Ovary (tissue), 9 donors: ENCODE measurements around the gene KRT2. TPM values are rescaled to one million over a fixed set of nuclear protein-coding genes. Genes with fewer than 3 reads are reported as not detected.

Source experiments
- DNase-seq, 5 donors: peaks; one replicate each; pipeline ENCODE4 v3.0.0-alpha.2; 2019 to 2020
- H3K27ac ChIP-seq, 2 donors: fragments of 200-600 bp; one replicate each; pipeline versions ENCODE4 v1.5.1 to v1.8.0; 2019 to 2022
- H3K27me3 ChIP-seq: fragments of 200-600 bp; one replicate; pipeline ENCODE4 v1.8.0; 2022
- H3K36me3 ChIP-seq: fragments of 200-600 bp; sonication (generic); one replicate; pipeline ENCODE4 v1.5.1; 2019
- H3K4me1 ChIP-seq: one replicate; pipeline ENCODE4 v1.8.1; 2013; ENCODE audit warnings: mild to moderate bottlenecking, moderate library complexity; ENCODE audit not compliant: insufficient read depth
- H3K4me3 ChIP-seq: fragments of 200-600 bp; sonication (generic); one replicate; pipeline ENCODE4 v1.5.1; 2017
- H3K9me3 ChIP-seq, 2 donors: fragments of 200-600 bp in 1 of 2; sonication (generic) in 1 of 2; one replicate each; pipeline versions ENCODE4 v1.5.1 to v1.8.1; 2013 to 2019; ENCODE audit warnings: mild to moderate bottlenecking in 1 of 2, moderate library complexity in 1 of 2
- CTCF ChIP-seq, 3 donors: fragments of 450-650 bp in 2 of 3; fragments of 200-600 bp in 1 of 3; IDR thresholded peaks; one replicate each; pipeline versions ENCODE4 v1.5.1 to v1.8.0; 2016 to 2022; ENCODE audit warnings: antibody characterized with exemption in 3 of 3, mild to moderate bottlenecking in 1 of 3
- EP300 ChIP-seq: sonication (generic); formaldehyde crosslinking; IDR thresholded peaks from one replicate; pipeline ENCODE4 v1.6.1; 2017; ENCODE audit warnings: antibody characterized with exemption
- POLR2A ChIP-seq: fragments of 450-650 bp; IDR thresholded peaks from one replicate; pipeline ENCODE4 v1.6.1; 2017; ENCODE audit warnings: antibody characterized with exemption, mild to moderate bottlenecking, moderate library complexity
- WGBS, 3 donors: extraction: QIAGEN DNeasy Blood & Tissue Kit in 1 of 3; methylation state at CpG; one replicate each; pipeline versions ENCODE4 v1.1.5 to v1.1.7; 2013 to 2017; 5-methylcytosine and 5-hydroxymethylcytosine counted together
- intact Hi-C, 4 donors: fragments of 100-400 bp; cut with DNase I; formaldehyde crosslinking; loops; one replicate each; pipeline versions ENCODE4 v1.11.0 to v1.15.1; 2022 to 2023
- polyA plus RNA-seq, 2 donors: library from polyadenylated mRNA; stranded (reverse); fragments of 200-250 nt in 1 of 2; fragments of 350-450 nt in 1 of 2; fragmentation: Illumina TruSeq in 1 of 2; extraction: RNeasy Lipid Tissue Mini Kit (QIAGEN cat#74804) in 1 of 2; gene quantifications; one replicate each; pipeline ENCODE4 v1.2.3, GENCODE V29; 2013 to 2014
- total RNA-seq, 7 donors: library from RNA; depleted of rRNA in 2 of 7; stranded (reverse); fragments of >200 nt in 2 of 7; fragmentation: NEBNext Ultra II Directional in 3 of 7; extraction: Animal tissue kit (Norgen Biotek cat#: 25700) in 3 of 7; gene quantifications; one replicate each; pipeline versions ENCODE4 v1.1.0 to v1.2.4, GENCODE V29; 2016 to 2023
- donor health status: DM: no; HTN: no; CAD: no; lungs with moderate emphysema.
- donor health status: DM: no; HTN: no; CAD: no.
- donor health status: Bipolar disorder and iron deficiency.
- donor health status: DM: yes; HTN: yes; CAD: no.
- donor health status: DM: no; HTN: no; CAD: no.
- donor health status: DM: yes; HTN: yes; CAD: no.

KRT2 gene
- total and polyA plus RNA-seq, 9 donors, result not detected

GRCh38 chr12:52688481-52688880 lies 36.5 kb upstream of the KRT2 start:
- Histone ChIP-seq H3K4me3 (no peak overlapping the region), H3K4me1 (no peaks in the 10 kb centered on the region), H3K27ac (no peak overlapping the region), H3K36me3 (no peaks in the 10 kb centered on the region), H3K9me3 (no peaks in the 10 kb centered on the region), H3K27me3 (no peaks in the 10 kb centered on the region)
- TF ChIP-seq CTCF (IDR thresholded peaks at IDR 0.05), result no peak
- no peak for TF ChIP-seq POLR2A
- TF ChIP-seq EP300, result no peak
- intact Hi-C loops, result no loop called here
- 56 to 66% (median 61%) methylated on average over 2 of the region's 2 CpGs for WGBS, 3 donors
- no peak for DNase-seq

DNA sequence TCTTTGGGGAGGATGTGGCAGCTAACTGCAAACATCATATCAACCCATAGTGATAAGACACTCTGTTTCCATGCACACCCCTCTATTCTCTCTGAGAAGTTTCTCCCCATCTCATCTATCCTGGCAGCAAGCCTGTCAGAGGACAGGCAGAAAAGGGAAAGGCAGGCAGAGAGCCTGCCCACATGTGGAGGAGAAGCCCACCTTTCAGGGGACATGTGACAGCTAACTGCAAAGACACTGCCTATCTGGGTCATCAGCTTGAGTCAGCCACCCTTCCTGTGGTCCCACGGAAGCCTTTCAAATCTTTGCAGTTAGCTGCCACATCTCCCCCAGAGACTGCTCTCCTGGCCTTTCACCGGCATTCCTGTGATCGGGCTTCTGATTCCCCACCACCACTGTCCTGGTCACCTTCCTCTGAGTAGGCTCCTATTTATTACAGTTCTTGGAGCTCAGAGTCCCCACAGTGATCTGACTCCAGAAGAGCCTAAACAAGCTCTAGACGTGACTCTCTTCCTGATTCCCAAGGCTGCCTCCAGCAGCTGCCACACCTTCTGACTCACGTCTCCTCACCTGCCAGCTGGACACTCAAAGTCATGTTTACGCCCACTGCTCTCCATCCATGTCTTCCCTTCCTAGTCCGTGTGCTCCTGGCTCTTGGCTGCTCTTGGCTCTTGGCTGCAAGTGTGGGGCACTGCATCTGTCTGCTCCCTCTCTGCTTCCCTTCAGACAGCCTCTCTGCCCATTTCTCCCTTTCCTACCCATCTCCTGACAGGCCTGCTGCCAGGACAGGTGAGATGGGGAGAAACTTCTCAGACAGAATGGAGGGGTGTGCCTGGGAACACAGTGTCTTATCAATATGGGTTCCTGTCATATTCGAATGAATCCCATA lies 35.7 kb upstream of the KRT2 start:
- intact Hi-C loops, result no loop called here
- TF ChIP-seq CTCF (IDR thresholded peaks at IDR 0.05) (no peak), EP300 (no peak), POLR2A (no peak)
- no peaks in the 10 kb centered on the region for H3K9me3 ChIP-seq
- no peaks in the 10 kb centered on the region for H3K36me3 ChIP-seq
- no peaks in the 10 kb centered on the region for H3K4me1 ChIP-seq
- H3K27ac ChIP-seq, result no peak overlapping the region
- no peaks in the 10 kb centered on the region for H3K27me3 ChIP-seq
- no peak overlapping the region for H3K4me3 ChIP-seq
- WGBS, 3 donors, result 60 to 73% (median 71%) methylated on average over 8 of the region's 8 CpGs
- DNase-seq, result no peak

GRCh38 chr12:52686756-52687487 lies 34.9 kb upstream of the KRT2 start:
- no peaks in the 10 kb centered on the region for H3K36me3 ChIP-seq
- H3K4me1 ChIP-seq, result no peaks in the 10 kb centered on the region
- no peak for TF ChIP-seq CTCF (IDR thresholded peaks at IDR 0.05)
- no peak for TF ChIP-seq POLR2A
- TF ChIP-seq EP300, result no peak
- H3K27me3 ChIP-seq, result no peaks in the 10 kb centered on the region
- 67 to 73% (median 70%) methylated on average over 9 of the region's 9 CpGs for WGBS, 3 donors
- no peak overlapping the region for H3K4me3 ChIP-seq
- H3K27ac ChIP-seq, result no peak overlapping the region
- intact Hi-C loops, result no loop called here
- DNase-seq, result no peak
- no peaks in the 10 kb centered on the region for H3K9me3 ChIP-seq

- no peaks in the 10 kb centered on the region for H3K4me1 ChIP-seq
- TF ChIP-seq POLR2A (no peak), EP300 (no peak), CTCF (IDR thresholded peaks at IDR 0.05) (no peak)
- H3K4me3 ChIP-seq, result no peak overlapping the region
- no peak for DNase-seq
- H3K36me3 ChIP-seq, result no peaks in the 10 kb centered on the region
- no peaks in the 10 kb centered on the region for H3K9me3 ChIP-seq
- intact Hi-C loops, result no loop called here
- WGBS, 3 donors, result 70 to 77% (median 75%) methylated on average over 3 of the region's 3 CpGs
- H3K27ac ChIP-seq, result no peak overlapping the region
- H3K27me3 ChIP-seq, result no peaks in the 10 kb centered on the region
Observed at GRCh38 chr12:52686063-52686462, 34.1 kb upstream of the KRT2 start.
